Suprapubic skin (tissue), 3 donors: ENCODE results near the gene NMRK1.

ENCODE experiments used
- CTCF ChIP-seq, 2 donors: fragments of 200-600 bp in 1 of 2; fragments of 450-650 bp in 1 of 2; sonication (generic) in 1 of 2; IDR thresholded peaks; one replicate each; pipeline ENCODE4 v1.5.1; 2016 to 2019; ENCODE audit warnings: antibody characterized with exemption in 2 of 2, mild to moderate bottlenecking in 1 of 2, moderate library complexity in 1 of 2
- POLR2A ChIP-seq, 2 donors: fragments of 450-650 bp; IDR thresholded peaks; one replicate each; pipeline ENCODE4 v1.6.1; 2017; ENCODE audit warnings: antibody characterized with exemption in 2 of 2, mild to moderate bottlenecking in 2 of 2, moderate library complexity in 2 of 2

GRCh38 chr9:75090579-75090978 is 2.6 kb upstream of the NMRK1 start:
- TF ChIP-seq CTCF (IDR thresholded peaks at IDR 0.05), result no peak
- TF ChIP-seq POLR2A (IDR thresholded peaks at IDR 0.05), result no peak
